ENCODE measurements around the gene SLC28A3.
"Not testable (repeated sequence)": the region's sequence is repeated elsewhere in the genome, so short reads cannot be mapped to it uniquely, and the experiment has no call there.

The SLC28A3 gene

DNA sequence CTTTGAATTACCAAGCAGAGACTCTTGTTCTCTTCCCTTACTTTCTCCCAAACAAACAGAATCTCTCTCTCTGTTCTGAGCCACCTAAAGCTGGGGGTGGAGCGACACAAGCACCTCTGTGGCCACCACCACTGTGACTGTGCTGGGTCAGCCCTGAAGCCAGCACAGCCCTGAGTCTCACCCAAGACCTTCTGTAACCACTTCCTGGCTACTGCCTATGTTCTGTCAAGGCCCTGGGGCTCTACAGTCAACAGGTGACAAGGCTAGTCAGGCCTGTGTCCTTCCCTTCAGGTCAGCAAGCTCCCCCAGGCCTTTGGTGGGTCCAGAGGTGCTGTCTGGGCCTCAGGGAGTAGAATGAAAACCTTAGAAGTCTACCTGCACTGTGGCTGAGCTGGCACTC lies 26.1 kb upstream of the SLC28A3 start:
- no peaks in the 10 kb centered on the region for H3K36me3 ChIP-seq (ENCODE audit: low read depth)

DNA sequence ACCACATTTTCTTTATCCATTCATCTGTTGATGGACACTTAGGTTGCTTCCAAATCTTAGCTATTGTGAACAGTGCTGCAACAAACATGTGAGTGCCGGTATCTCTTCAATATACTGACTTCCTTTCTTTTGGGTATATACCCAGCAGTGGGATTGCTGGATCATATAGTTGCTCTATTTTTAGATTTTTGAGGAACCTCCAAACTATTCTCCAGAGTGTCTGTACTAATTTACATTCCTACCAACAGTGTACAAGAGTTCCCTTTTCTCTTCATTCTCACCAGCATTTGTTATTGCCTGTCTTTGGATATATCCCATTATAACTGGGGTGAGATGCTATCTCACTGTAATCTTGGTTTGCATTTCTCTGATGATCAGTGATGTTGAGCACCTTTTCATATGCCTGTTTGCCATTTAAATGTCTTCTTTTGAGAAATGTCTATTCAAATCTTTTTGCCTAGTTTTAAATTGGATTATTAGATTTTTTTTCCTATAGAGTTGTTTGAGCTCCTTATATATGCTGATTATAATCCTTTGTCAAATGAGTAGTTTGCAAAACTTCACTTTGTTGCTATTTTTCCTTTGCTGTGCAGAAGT lies 24.4 kb upstream of the SLC28A3 start:
- not testable (repeated sequence) for DNase-seq (ENCODE audit: low spot score); H3K4me1 ChIP-seq (ENCODE audit: insufficient read depth, poor library complexity, severe bottlenecking); H3K27me3 ChIP-seq (ENCODE audit: insufficient read depth, poor library complexity, severe bottlenecking); H3K9me3 ChIP-seq (ENCODE audit: severe bottlenecking); H3K4me3 ChIP-seq (ENCODE audit: severe bottlenecking); ATAC-seq (ENCODE audit: low read depth); H3K36me3 ChIP-seq (ENCODE audit: low read depth); H3K27ac ChIP-seq (ENCODE audit: poor library complexity, severe bottlenecking)

More for the DNA sequence above, 26.1 kb upstream of the SLC28A3 start:
- Histone ChIP-seq H3K9me3 (ENCODE audit: severe bottlenecking) (no peaks in the 10 kb centered on the region), H3K4me1 (ENCODE audit: insufficient read depth, poor library complexity, severe bottlenecking) (peaks cover 5% of the 10 kb centered on the region), H3K4me3 (ENCODE audit: severe bottlenecking) (no peak overlapping the region), H3K27me3 (ENCODE audit: insufficient read depth, poor library complexity, severe bottlenecking) (no peaks in the 10 kb centered on the region), H3K27ac (ENCODE audit: poor library complexity, severe bottlenecking) (no peak overlapping the region)
- ATAC-seq (ENCODE audit: low read depth) (no peak), DNase-seq (ENCODE audit: low spot score) (no peak)
- TF ChIP-seq, protein P1, sequence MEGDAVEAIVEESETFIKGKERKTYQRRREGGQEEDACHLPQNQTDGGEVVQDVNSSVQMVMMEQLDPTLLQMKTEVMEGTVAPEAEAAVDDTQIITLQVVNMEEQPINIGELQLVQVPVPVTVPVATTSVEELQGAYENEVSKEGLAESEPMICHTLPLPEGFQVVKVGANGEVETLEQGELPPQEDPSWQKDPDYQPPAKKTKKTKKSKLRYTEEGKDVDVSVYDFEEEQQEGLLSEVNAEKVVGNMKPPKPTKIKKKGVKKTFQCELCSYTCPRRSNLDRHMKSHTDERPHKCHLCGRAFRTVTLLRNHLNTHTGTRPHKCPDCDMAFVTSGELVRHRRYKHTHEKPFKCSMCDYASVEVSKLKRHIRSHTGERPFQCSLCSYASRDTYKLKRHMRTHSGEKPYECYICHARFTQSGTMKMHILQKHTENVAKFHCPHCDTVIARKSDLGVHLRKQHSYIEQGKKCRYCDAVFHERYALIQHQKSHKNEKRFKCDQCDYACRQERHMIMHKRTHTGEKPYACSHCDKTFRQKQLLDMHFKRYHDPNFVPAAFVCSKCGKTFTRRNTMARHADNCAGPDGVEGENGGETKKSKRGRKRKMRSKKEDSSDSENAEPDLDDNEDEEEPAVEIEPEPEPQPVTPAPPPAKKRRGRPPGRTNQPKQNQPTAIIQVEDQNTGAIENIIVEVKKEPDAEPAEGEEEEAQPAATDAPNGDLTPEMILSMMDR (IDR thresholded peaks at IDR 0.05; ENCODE audit: poor library complexity, severe bottlenecking) = no peak

DNA sequence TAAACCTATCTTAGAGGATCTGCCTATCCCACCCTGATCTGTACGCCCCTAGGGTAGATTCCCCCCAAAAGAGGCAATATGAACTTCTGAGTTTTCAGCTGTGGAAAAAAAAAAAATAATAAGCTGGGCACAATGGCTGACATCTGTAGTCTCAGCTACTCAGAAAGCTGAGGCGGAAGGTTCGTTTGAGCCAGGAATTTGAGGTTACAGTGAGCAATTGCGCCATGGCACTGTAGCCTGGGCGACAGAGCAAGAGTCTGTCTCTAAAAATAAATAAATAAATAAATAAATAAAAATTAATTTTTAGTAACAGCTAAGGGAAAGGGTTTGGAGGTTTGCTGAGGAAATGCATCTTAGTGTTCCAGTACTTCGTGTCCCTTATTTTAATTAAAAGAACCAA lies 21.1 kb upstream of the SLC28A3 start:
- DNase-seq (ENCODE audit: low spot score) (no peak), ATAC-seq (ENCODE audit: low read depth) (no peak)
- H3K4me3 ChIP-seq (ENCODE audit: severe bottlenecking) = no peak overlapping the region
- H3K9me3 ChIP-seq (ENCODE audit: severe bottlenecking) = no peaks in the 10 kb centered on the region
- no peaks in the 10 kb centered on the region for H3K36me3 ChIP-seq (ENCODE audit: low read depth)
- H3K27ac ChIP-seq (ENCODE audit: poor library complexity, severe bottlenecking) = no peak overlapping the region
- H3K4me1 ChIP-seq (ENCODE audit: insufficient read depth, poor library complexity, severe bottlenecking) = no peaks in the 10 kb centered on the region
- TF ChIP-seq, protein P1 (IDR thresholded peaks at IDR 0.05; ENCODE audit: poor library complexity, severe bottlenecking) = no peak
- no peaks in the 10 kb centered on the region for H3K27me3 ChIP-seq (ENCODE audit: insufficient read depth, poor library complexity, severe bottlenecking)

DNA sequence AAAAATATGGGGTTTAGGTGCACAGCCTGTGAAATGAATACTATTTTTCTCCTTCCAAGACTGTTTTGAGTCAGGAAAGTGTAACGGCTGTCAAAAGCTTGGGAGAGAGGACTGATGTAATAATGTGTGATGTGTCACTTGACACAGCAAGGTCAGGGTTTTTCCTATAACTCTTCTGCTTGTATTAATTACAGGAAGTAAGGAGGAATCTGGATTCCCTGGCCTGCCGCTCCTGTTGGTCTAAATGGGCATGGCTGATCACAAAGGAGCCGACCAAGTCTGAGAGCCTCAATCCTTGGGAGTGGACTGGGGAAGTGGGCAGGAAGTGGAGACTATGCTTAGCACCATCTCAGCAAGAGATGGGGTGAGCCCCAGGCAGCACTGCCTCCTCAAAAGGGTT lies 16.7 kb upstream of the SLC28A3 start:
- Histone ChIP-seq H3K4me3 (ENCODE audit: severe bottlenecking) (no peak overlapping the region), H3K27ac (ENCODE audit: poor library complexity, severe bottlenecking) (no peak overlapping the region), H3K36me3 (ENCODE audit: low read depth) (no peaks in the 10 kb centered on the region), H3K9me3 (ENCODE audit: severe bottlenecking) (no peaks in the 10 kb centered on the region), H3K27me3 (ENCODE audit: insufficient read depth, poor library complexity, severe bottlenecking) (no peaks in the 10 kb centered on the region), H3K4me1 (ENCODE audit: insufficient read depth, poor library complexity, severe bottlenecking) (no peaks in the 10 kb centered on the region)
- no peak for ATAC-seq (ENCODE audit: low read depth)
- TF ChIP-seq, protein P1 (IDR thresholded peaks at IDR 0.05; ENCODE audit: poor library complexity, severe bottlenecking) = no peak
- no peak for DNase-seq (ENCODE audit: low spot score)

DNA sequence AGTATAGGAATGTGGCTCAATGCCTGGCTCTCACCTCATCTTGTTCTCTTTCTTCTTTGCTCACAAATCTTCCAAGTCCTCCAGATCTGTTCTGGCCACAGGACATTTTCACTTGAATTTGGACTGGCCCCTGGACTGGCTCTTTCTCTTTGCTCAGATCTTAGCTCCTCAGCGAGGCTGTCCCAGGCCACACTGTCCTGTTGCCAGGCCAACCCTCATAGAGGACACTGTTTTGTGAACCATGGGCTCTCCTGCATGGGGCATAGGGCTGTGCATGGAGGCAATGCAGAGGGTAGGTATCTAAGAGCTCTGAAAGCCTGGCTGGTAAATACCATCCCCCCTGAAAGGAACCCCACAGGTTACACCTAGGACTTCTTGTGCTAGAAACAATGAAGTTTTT lies 13.5 kb upstream of the SLC28A3 start:
- Histone ChIP-seq H3K4me1 (ENCODE audit: insufficient read depth, poor library complexity, severe bottlenecking) (no peaks in the 10 kb centered on the region), H3K27me3 (ENCODE audit: insufficient read depth, poor library complexity, severe bottlenecking) (no peaks in the 10 kb centered on the region), H3K36me3 (ENCODE audit: low read depth) (no peaks in the 10 kb centered on the region), H3K4me3 (ENCODE audit: severe bottlenecking) (no peak overlapping the region), H3K27ac (ENCODE audit: poor library complexity, severe bottlenecking) (no peak overlapping the region), H3K9me3 (ENCODE audit: severe bottlenecking) (no peaks in the 10 kb centered on the region)
- TF ChIP-seq, protein P1 (IDR thresholded peaks at IDR 0.05; ENCODE audit: poor library complexity, severe bottlenecking) = no peak
- ATAC-seq (ENCODE audit: low read depth) (no peak), DNase-seq (ENCODE audit: low spot score) (no peak)

Measured in RWPE2 (cell line).